Measurements from ENCODE around the gene RGS13. TPM values are rescaled to one million over a fixed set of nuclear protein-coding genes. Genes with fewer than 3 reads are reported as not detected.

The RGS13 gene
- total RNA-seq, 2 donors from 2014 or later = 0.31 to 1.2 TPM

DNA sequence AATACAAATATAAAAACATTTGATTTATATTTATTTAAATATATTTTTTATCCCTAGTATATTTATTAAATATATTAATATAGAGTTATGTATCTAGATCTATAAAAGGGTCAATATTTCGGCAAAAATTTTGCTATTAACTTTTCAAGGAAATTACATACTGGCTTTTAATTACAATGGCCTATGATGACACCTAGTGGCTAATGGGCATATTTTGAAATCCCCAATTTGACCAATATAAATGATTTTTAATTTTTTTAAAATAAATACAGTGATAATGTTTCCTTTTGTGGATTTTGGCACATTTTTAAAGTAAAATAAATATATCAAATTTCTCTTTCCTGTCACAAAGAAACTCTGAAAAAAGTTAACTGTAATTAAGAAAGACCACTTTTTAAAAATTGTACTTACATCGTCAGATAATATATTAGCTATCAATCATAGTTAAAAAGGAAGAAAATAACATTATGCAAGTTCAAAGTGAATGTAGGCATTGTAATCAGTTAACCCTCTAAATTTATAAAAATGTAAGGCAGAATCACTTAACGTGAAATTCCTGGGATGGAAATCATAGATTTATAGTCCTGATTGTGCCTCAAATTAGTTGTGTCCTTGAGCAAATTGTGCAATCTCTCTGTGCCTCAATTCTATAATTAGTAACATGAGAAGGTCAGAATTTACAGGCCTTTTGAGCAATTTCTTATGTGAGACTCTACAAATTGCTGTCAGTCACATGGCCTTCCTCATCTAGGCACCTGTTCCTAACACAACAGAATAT, 25.6 kb upstream of the RGS13 start:
- intact Hi-C loops (cut with DNase I, micrococcal nuclease) = loop anchor here in 1 of 2 donors (5.0 to 10.0 kb wide), 2 partner anchors 138 to 424 kb away; no protein-coding TSS in a partner anchor
- no peak for ATAC-seq
- DNase-seq = no peak

DNA sequence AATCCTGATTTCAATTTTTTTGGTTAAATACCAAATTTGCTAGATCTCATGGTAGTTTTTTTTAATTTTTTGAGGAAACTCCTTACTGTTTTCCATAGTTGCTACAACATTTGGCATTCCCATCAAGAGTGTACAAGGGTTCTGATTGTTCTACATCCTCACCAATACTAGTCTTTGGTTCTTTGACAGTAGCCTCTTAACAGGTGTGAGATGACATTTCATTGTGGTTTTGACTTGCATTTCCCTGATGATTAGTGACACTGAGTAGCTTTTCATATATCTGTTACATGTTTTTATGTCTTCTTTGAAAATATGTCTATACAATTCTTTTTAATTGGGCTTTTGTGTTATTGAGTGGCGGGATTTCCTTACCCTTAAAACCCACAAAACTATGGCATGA, 20.9 kb upstream of the RGS13 start:
- intact Hi-C loops (cut with DNase I, micrococcal nuclease) = loop anchor here in 1 of 2 donors (10.0 kb wide), 1 partner anchor 420 kb away; no protein-coding TSS in a partner anchor

DNA sequence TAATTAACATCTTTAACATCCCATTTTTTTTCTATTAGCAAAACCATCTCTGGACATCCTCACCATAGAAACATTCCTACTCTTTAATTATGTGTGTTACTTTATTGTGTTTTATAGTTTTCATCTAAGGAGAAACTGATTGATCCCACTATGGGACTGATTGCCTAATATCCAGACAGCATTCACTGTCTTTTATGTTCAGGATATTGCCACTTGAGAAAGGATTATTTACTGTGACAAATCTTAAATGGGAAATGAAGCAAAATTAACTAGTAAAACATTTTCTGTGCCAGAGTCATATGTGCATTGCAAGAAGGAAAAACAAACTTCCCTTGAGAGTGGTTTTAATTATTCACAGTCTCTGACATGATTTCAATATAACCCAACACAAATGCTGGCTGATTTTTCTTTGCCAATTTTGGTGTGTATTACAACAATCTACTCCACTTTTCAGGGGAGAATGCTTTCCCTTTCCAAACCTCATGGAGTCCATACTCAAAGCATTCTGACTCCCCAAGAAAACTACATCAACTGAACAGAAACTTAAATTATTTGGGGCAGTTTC, 15.8 kb upstream of the RGS13 start:
- ATAC-seq = no peak

More for the DNA sequence above, 20.9 kb upstream of the RGS13 start:
- no peak for ATAC-seq
- DNase-seq = no peak

DNA sequence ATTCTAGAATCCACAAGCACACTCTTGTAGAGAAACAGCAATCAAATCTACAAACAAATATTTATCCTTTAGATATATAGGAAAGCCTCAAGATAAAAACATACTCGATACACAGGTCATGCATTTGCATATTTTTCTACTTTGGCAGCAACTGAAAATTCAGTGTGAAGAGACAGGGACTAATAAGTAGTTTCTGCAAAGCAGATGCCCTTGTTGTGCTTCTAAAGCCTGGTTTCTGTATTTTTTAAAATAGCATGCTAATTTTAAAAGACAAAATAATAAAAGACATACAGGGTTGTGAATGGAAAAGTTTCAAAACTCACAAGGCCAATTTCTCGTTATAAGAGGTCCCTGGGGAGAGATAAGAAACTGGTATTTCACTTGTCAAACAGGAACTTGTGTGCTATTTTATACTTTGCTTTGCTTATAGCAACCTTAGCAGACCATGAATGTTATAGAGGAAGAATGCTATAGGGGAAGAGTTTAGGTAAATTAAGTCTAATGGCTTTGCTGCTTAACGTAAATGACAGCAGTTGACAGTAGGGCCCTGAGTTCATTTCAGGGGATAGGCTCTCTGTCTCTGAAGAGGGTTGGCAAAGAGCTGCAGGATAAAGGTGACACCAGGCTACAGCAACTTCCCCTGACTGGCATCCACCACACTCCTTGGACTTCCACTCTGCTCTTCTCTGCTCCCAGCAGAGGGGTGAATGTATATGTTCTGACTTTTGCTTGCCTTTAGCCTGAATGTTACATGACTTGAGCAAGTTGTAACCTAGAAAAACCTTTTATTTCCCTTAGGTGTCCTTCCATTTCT, 9.4 kb upstream of the RGS13 start:
- intact Hi-C loops (cut with DNase I, micrococcal nuclease) = no loop called here
- DNase-seq = no peak
- no peak for ATAC-seq

More for the DNA sequence above, 15.8 kb upstream of the RGS13 start:
- DNase-seq = no peak
- intact Hi-C loops (cut with DNase I, micrococcal nuclease) = no loop called here

DNA sequence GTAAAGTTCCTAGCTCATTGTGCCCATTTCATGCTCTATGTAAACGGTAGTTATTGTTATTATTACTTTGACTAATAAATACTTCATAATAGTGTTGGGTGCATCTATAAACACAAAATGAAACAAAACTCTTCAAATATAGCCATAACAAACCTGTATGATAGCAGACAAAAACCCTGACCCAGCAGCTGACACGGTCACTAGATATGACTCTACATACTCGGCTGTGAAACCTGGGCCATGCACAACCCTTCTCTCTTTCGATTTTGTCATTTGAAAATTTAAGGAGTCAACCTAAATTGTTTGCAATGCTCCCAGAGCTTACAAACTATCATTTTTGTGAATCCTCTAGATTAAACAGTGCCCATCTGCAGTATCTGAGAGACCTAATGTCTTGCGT, 8.0 kb upstream of the RGS13 start:
- ATAC-seq = no peak
- no peak for DNase-seq

DNA sequence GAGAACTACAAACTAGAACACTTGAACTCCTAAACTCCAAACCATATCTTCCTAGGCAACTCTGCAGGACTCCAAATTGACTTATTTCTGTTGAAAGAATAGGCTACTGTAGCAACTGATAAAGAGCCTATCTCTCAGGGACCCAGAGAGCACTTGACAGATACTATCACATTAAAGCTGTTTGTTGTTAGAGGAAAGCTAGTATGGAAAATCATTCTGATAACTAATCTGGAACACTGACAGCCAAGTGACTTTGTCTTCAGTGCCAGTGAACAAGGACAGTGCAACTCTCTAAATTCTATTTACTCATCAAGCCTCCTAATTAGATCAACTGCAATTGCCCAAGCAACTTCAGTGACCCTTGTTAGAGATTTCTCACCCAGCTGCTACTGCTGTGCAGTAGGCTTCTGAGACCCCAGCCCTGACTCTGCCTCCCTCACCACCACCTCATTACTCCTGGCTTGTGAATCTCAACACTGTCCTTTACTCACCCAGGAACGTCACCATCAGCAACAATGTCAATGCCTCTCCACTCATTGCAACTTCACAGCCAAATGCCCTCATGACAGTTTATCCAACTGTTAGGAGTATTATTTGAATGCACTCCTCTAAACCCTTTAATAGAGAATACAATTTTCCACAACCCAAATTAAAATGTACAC, 7.4 kb upstream of the RGS13 start:
- ATAC-seq (no peak), DNase-seq (no peak)
- intact Hi-C loops (cut with DNase I, micrococcal nuclease) = no loop called here

More for the DNA sequence above, 8.0 kb upstream of the RGS13 start:
- intact Hi-C loops (cut with DNase I, micrococcal nuclease) = no loop called here

DNA sequence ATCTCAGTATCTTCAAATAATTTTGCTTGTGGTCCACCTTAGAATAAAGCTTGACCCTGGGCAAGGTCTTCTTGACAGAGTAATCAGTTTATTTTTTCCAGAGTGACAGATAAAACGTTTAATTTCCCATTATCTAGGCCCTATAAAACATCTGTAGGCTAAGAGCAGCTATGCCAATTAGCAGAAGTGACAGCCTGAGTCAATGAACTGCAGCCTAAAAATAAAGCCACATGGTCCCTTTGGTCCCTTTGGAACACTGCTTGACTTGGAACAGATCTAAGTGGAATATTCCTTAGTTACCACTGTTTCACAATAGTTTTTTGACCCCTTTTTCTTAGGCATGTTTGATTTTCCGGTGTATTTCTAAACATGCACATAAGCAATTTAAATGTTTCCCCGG, 6.3 kb upstream of the RGS13 start:
- DNase-seq (no peak), ATAC-seq (no peak)
- intact Hi-C loops (cut with DNase I, micrococcal nuclease) = no loop called here

DNA sequence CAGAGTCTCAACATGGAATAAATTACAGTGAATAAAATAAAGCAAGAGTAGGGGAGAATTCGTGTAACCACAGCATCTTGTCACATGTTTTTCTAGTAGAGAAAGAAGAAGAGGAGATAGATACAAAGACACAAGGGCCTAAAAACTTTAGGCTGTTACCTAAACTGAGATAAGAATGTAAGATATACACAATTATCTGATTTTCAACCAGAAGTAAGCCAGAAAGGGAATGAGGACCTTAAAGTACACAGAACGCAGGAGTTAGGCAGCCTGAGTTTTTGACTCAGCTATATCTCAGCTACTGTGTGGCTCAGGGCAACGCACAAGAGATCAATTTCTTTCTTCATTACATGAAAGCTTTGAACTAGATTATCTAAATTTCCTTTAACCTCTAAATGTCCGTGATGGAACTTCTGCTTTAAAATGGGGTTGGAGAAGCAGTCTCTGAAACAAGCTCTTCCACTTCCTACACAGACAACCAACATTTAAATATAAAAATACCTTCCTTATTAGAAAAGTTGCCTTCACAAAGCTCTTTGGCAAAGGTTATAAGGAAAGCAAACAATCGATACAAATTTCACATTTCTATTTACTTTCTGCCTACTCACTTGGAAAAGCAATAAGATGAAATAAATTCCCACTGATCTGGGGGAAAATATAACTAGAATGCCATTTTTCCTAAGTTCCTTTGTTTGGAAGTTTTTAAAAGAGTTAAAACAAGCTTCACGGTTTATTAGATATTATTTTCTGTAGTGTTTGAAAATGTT, 5.2 kb upstream of the RGS13 start:
- DNase-seq = no peak
- intact Hi-C loops (cut with DNase I, micrococcal nuclease) = no loop called here
- ATAC-seq = no peak

DNA sequence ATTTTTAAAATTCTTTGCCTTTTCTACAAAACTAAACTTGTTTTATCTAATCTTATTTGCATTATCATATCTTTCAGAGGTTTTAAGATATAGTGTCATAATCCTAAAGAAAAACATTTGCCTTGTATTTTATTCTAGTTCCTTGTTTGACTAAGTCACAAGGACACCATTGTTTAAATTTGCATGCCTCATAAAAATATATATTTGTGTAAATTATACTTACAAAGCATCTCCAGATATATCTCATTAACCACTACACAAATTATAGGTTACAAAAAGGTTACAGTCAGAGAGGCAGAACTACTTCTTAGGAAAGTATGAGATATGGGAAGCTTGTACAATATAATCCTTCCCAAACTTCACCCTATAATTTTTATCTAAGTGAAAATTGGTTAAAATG, 4.2 kb upstream of the RGS13 start:
- DNase-seq = no peak
- no peak for ATAC-seq
- intact Hi-C loops (cut with DNase I, micrococcal nuclease) = no loop called here

DNA sequence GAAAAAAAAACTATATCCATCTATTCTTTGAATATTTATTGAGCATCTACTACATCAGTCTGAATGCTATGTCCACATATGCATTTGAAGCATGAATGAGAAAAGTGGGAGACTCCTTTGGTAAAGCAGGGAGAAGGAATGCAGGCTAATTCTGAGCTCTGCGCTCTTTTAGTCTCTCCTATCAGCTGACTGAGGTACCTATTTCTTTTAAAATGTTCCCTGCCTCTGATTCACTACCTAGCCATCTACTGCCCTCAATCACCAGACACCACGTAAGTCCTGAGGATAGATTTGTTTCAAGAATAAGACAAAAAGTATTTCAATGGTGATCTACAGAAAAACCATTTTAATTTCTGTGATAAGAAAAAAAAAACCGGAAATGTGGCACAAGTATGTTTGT, 3.8 kb upstream of the RGS13 start:
- intact Hi-C loops (cut with DNase I, micrococcal nuclease) = no loop called here

DNA sequence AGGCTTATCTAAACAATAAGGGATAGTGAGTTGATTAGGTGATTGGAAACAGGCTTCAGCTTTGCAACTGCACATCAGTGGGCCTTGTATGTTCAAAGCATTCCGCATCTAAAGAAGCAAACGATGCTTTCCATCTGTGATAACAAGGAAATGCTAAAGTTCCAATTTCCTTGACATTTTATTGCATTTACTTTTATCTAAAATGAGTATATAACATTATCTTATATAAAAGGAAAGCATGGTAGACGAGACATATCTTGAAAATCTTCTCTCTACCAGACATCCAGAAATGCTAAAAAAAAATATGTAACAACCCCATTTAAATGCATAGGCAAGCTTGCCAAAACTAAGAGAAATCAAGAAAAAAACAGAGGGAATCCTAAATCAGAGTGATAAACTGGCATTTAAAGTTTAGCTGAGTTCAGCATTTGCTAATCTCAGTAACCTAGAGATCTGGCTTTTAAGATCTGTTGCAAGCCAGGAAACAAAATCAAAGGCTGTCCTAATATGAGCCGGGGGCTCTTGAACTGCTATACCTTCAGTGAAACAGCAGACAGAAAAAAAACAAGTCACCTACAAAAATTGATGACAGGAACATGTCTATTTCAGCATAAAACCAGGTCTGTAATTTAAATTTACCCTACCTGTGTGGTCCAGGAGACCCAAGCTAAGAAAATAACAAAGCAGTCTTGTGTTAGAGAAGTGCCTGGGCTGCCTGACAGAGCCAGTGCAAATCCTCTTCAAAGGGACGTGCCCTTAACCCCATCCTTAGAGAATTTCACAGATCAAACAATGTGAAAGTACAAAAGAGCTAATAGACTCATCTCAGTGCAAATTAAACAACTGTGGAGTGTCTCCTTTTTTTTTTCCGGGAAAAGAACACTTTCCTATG, 3.1 kb upstream of the RGS13 start:
- ATAC-seq (no peak), DNase-seq (no peak)
- intact Hi-C loops (cut with DNase I, micrococcal nuclease) = no loop called here

More for the DNA sequence above, 3.8 kb upstream of the RGS13 start:
- DNase-seq = no peak
- no peak for ATAC-seq

DNA sequence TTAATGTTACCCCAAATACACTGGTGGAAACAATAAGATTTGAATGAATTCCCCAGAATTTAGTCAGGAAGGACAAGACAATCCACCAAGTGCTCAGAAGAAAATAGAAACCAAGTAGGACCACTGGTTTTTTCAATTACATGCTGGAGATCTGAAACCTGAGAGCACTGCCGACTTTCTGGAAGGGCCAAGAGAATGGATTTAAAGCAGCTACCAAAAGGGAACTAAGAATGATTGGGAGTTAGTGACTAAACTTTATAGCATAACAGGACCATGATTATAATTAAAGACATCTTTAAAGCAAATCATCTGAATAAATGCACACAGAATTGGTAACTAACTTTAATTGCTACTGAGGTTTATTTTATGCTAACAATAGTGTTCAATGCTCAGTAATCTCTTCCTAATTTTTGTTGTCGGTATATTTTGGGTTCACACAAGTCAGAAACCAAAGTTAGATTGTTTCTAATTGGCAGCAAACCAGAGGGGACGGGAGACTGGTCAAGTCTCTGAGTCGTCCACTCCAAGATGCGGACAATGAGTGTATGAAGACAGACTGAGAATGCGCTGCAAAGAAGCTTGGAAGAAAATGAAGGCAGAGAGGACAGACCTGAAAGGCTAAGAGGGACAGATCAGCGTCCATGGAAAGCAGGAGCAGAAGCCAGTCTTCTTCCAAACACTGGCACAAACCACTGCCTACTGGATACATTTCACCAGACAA, 2.3 kb upstream of the RGS13 start:
- DNase-seq = no peak
- ATAC-seq = no peak
- intact Hi-C loops (cut with DNase I, micrococcal nuclease) = no loop called here

DNA sequence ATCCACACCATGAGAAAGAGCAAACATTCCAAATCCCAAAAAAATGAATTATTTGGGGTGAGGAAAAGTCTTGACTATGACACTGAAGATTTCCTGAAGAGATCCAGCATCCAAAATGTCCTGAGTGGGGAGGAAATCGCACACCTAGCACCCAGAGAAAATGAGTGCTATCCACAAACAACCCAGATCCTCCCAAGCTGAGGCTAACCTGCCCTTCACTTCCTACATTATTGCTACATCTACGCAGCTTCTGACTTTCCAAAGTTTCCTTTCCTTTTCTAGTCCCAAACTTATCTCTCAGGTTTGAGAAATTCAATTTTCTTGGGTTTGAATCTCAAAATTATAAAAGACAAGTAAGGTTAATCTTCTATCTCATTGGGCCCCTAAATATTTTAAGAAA, 906 bp upstream of the RGS13 start:
- DNase-seq (no peak), ATAC-seq (no peak)
- intact Hi-C loops (cut with DNase I, micrococcal nuclease) = no loop called here

DNA sequence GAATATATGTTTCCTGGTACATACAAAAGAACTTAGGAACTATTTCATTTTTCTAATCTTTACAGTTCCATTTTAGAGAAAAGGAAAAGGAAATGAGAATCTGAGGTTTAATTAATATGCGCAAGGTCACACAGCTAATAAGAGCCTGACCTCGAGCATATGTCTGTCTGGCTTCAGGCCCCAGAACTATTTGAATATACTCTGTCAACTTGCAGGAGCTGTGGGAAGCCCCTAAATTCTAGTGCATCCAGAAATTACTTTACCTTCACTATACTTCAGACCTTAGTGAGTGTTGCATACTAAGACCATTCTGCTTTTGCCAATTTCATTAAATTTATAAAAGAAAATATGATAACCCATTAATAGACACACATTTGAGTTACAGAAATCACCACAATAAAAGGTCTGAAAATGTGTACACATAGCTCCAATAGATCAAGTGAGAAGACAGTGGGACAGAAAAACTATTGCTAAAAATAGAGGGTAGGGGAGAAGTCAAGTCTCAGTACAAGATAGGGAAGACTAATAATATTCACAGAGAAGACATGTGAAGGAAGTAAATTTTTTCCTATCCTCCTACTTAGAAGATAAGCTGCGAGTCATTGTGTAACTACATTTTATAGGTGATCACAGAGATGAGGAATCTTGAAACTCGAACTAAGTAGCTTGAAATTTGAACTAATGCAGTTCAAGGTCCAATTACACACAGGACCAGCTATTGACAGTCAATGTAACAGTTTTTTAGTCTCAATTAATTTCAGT, 3.8 kb downstream of the RGS13 start:
- DNase-seq = no peak
- ATAC-seq = no peak

DNA sequence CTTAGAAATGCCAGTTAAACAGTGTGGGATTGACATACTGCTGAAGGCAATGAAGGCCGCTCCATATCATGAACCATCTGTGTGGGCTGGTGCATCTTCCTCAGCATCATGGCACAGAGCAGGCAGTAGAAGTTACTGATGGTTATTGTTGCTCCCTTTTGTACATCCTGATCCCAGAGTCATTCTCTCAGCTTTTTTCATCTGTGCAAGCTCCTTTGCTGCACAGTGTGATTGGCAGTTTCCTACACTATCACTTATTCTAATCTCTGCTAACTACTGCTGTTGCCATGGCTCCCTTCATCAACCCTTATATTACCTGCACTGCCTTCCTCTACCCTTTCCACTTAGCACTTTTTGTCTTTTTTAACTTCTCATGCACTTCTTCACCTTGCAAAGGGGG, 16.2 kb downstream of the RGS13 start:
- ATAC-seq (no peak), DNase-seq (no peak)
- intact Hi-C loops (cut with DNase I, micrococcal nuclease) = no loop called here

More for the DNA sequence above, 3.8 kb downstream of the RGS13 start:
- intact Hi-C loops (cut with DNase I, micrococcal nuclease) = no loop called here

DNA sequence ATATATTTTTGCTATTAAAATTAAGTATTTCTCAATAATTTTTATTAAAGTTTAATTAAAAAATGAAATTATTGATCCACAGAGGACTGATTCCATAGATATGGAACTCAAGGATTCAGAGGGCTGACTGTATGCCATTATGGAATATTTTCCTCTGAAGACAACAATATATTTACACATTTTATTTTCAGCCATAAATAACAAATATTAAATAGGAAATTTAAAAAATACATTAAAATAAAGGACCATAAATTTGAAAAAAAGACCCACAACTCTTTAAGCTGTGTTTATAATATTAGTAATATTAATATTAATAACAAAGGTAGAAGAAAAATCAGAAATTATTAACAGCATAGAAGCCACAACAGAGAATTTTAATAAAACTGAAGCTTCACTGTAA, 18.2 kb downstream of the RGS13 start:
- ATAC-seq (no peak), DNase-seq (no peak)
- intact Hi-C loops (cut with DNase I, micrococcal nuclease) = no loop called here
